GM06990 (cell line): ENCODE data around the gene GEN1.

Experiments
- DNase-seq: peaks from one replicate; pipeline ENCODE4 v3.0.0-alpha.2; 2011; ENCODE audit not compliant: insufficient read length; ENCODE audit errors: extremely low read depth
- H3K27me3 ChIP-seq: replicated peaks from 2 replicates; pipeline ENCODE4 v1.6.0; 2011; ENCODE audit warnings: low read length; ENCODE audit not compliant: control insufficient read depth, insufficient read depth
- H3K36me3 ChIP-seq: 2 replicates; pipeline ENCODE4 v1.5.1; 2011; ENCODE audit warnings: low read length; ENCODE audit not compliant: control insufficient read depth, insufficient read depth
- H3K4me3 ChIP-seq: replicated peaks from 2 replicates; pipeline ENCODE4 v1.5.1; 2011; ENCODE audit warnings: low read depth, mild to moderate bottlenecking, control low read depth, low read length
- TF ChIP-seq, protein P1 (sequence below): IDR thresholded peaks from 2 replicates; pipeline ENCODE4 v1.5.1; 2011; ENCODE audit warnings: low read length, control low read depth, mild to moderate bottlenecking, inconsistent platforms; ENCODE audit not compliant: insufficient read depth, poor library complexity, severe bottlenecking

The GEN1 gene

DNA sequence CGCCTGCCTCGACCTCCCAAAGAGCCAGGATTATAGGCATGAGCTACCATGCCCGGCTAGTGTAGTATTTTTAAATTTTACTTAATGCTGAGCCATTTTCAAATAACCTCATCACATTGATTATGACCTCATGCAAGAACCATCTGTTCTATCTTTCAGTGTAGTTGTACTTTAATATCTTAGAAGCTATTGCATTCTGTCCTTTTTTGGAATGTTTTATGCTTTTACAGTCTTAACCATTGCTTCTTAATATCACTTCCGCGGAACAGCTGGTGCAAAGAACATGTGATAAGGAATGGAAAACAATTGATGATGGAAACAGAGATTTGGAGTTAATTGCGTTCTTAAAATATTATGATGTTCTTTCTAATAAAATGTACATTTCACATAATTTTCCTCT is 2.7 kb downstream of the GEN1 start:
- no peak for DNase-seq

DNA sequence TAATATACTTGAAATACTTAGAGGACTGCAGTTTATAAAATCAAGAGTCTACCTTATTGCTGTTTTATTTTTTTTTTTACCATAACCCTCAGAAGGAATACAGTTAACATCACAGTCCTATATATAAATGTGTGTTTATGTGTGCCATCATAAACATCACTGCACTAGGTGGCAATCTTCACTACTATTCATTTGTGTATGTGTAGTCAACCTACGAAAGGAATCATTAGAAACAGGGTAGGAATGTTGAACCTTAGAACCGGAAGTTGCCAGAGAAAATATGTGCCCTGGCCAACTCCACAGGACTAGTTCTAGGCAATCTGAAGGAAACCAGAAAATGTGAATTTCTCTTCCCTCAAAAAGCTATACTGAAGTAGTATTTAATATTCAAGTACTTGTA is 3.4 kb downstream of the GEN1 start:
- TF ChIP-seq, protein P1, sequence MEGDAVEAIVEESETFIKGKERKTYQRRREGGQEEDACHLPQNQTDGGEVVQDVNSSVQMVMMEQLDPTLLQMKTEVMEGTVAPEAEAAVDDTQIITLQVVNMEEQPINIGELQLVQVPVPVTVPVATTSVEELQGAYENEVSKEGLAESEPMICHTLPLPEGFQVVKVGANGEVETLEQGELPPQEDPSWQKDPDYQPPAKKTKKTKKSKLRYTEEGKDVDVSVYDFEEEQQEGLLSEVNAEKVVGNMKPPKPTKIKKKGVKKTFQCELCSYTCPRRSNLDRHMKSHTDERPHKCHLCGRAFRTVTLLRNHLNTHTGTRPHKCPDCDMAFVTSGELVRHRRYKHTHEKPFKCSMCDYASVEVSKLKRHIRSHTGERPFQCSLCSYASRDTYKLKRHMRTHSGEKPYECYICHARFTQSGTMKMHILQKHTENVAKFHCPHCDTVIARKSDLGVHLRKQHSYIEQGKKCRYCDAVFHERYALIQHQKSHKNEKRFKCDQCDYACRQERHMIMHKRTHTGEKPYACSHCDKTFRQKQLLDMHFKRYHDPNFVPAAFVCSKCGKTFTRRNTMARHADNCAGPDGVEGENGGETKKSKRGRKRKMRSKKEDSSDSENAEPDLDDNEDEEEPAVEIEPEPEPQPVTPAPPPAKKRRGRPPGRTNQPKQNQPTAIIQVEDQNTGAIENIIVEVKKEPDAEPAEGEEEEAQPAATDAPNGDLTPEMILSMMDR: no peak
- Histone ChIP-seq H3K4me3 (no peak overlapping the region), H3K36me3 (no peaks in the 10 kb centered on the region; the same call in 1 of the 2 replicates), H3K27me3 (no peaks in the 10 kb centered on the region)
- no peak for DNase-seq

More for the DNA sequence above, 2.7 kb downstream of the GEN1 start:
- Histone ChIP-seq H3K4me3 (no peak overlapping the region; the same call in 1 of the 2 replicates), H3K27me3 (no peaks in the 10 kb centered on the region), H3K36me3 (no peaks in the 10 kb centered on the region; the same call in 1 of the 2 replicates)
- TF ChIP-seq, protein P1: no peak

DNA sequence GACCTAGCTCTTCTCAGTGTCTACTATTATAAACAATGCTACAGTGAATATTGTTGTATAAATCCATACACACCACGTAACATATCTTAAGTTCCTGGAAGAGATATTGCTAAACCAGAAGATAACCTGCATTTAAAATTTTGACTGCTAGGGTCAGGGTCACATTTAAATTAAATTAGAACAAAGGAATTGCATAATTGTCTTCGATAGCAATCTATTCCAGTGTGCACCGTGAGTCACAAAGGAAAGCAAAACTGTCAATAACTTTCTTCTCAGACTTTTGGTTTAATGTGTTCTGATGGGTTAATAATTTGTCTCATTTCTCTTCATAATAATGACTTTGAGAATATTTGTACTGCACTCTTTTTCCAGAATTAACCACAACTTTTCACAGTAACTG is 4.2 kb downstream of the GEN1 start:
- Histone ChIP-seq H3K27me3 (no peaks in the 10 kb centered on the region), H3K4me3 (no peak overlapping the region; the same call in 1 of the 2 replicates), H3K36me3 (no peaks in the 10 kb centered on the region; the same call in 1 of the 2 replicates)
- TF ChIP-seq, protein P1: no peak
- no peak for DNase-seq

DNA sequence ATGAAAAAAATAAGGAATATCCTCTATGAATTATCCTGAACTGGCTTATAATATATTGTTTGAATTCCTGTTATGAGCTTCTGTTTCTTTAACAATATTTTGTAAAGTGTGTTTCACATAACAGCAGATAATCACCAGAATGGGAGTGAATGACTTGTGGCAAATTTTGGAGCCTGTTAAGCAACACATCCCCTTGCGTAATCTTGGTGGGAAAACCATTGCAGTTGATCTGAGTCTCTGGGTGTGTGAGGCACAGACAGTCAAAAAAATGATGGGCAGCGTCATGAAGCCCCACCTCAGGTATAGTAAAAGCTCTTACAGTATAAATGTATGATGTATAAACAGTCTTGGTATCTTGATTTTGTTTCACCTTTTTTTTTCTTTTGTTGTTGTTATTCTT is 5.9 kb downstream of the GEN1 start:
- no peaks in the 10 kb centered on the region; the same call in none of the 2 replicates for H3K36me3 ChIP-seq
- no peaks in the 10 kb centered on the region for H3K27me3 ChIP-seq
- TF ChIP-seq, protein P1: no peak
- DNase-seq: no peak
- no peak overlapping the region for H3K4me3 ChIP-seq

DNA sequence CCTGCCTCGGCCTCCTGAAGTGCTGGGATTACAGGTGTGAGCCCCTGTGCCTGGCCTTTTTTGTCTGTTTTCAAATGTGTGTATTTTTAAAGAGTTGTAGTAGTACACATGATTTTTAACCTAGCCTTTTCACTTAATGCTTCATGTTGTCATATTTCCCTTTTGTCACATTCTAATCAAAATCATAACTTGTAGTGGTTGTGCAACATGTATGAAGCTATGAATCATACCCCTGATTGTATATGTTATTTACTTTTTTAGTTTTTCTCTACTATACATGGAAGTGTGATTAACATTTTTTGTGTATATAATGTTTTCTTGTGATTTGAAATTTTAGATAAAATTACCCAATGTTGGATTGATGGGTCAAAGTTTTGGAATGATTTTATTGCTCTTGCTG is 8.5 kb downstream of the GEN1 start:
- TF ChIP-seq, protein P1: no peak
- no peak for DNase-seq
- Histone ChIP-seq H3K36me3 (no peaks in the 10 kb centered on the region; the same call in none of the 2 replicates), H3K27me3 (no peaks in the 10 kb centered on the region), H3K4me3 (no peak overlapping the region)
